ENCODE measurements around the gene NAP1L4.
A peak's percentile ranks its signal among the peaks of the same experiment; 100 is the strongest.

NAP1L4 gene

DNA sequence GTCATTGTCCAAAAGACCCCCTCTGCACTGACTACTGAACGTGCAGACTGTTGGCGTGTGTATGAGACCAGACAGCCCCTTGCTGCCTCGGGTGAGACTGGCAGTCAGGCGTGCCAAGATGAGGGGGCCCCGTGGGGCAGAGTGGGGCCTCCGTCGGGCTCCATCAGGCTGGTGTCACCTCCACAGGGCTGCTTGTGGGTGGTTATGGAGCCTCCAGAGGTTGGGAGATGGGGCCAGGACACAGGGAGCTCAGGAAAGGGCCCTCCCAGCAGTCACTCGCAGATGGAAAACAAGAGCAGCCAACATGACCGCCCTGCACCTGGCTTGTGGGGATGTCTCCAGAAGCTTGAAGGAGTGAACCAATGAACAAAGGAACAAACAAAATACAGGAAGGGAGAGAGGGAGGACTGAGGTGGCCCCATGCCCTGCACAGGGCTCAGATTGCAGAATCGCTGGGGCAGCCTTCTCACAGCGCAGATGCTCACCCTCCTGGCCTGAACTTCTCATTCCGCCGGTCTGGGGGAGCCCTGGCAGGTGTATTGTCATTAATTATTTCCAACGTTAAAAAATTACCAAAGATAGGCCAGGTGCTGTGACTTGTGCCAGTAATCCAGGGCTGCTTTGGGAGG is 57.4 kb downstream of the NAP1L4 start:
- no peak for DNase-seq (ENCODE audit: low read depth)

DNA sequence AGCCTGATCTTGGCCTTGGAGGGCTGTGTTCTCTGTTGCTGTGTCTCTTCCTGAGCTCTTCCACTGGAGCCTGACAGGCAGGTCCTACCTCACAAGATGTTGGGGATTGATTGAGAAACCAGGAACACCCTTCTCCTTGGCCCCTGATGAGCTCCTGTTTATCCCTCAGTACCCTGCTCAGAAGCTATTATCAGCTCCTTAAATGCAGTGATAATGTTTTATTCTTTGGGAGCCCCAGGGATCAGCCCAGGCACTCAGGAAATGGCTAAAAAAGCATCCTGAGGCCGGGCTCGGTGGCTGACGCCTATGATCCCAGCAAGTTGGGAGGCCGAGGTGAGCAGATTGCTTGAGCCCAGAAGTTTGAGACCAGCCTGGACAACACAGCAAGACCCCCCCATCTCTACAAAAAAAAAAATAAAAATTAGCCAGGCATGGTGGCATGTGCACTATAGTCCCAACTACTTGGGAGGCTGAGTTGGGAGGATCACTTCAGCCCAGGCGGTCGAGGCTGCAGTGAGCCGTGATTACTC is 58.0 kb downstream of the NAP1L4 start:
- DNase-seq (ENCODE audit: low read depth), result no peak

DNA sequence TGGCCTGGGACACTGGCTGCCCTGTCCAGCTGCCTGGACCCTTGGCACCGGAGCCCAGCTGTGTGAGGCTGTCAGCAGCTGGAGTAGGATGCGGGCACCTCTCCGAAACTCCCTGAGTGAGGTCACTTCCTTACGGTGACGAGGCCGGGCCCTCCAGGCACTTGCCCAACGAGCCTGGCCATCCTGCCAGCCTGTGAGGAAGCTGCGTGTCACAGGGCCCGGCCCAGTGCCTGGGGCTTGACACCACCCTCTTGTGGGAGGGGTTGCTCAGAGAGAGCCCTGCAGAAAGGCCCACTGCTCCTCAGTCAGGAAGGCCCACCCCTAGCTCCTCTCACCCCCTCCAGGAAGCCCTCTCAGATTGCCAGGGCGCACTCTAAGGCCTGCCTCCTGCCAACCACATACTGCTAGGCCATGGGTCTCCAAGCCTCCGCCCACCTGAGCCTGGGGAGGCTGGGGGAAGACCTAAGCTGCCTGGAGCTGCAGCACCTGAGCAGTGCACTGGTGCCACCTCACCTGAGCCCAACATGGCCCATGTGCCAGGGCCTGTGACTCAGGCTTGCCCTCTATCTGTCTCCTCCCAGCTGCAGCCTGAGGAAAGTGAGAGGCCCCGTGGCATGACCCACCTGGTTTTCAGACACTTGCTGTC is 58.6 kb downstream of the NAP1L4 start:
- peak; percentile 93 for DNase-seq (ENCODE audit: low read depth)

DNA sequence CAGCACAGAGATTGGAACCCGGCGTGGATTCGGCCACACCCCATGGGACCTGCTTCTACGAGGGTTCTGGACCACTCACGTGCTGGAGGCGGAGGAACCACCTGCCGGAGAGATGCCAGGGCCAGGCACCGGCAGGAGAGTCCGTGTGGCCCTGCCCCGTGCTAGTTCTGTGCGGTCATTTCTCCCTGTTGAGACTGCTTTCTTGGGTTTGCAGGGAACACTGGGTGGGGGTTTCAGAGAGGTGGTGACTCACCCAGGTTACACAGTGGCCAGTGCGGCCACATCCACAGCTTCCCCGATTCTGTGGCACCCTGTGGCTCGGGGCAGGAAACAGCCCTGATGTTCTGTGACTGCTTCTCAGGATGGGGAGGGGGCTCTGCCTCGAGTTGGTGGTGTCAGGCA is 59.3 kb downstream of the NAP1L4 start:
- peak; percentile 80 for DNase-seq (ENCODE audit: low read depth)

DNA sequence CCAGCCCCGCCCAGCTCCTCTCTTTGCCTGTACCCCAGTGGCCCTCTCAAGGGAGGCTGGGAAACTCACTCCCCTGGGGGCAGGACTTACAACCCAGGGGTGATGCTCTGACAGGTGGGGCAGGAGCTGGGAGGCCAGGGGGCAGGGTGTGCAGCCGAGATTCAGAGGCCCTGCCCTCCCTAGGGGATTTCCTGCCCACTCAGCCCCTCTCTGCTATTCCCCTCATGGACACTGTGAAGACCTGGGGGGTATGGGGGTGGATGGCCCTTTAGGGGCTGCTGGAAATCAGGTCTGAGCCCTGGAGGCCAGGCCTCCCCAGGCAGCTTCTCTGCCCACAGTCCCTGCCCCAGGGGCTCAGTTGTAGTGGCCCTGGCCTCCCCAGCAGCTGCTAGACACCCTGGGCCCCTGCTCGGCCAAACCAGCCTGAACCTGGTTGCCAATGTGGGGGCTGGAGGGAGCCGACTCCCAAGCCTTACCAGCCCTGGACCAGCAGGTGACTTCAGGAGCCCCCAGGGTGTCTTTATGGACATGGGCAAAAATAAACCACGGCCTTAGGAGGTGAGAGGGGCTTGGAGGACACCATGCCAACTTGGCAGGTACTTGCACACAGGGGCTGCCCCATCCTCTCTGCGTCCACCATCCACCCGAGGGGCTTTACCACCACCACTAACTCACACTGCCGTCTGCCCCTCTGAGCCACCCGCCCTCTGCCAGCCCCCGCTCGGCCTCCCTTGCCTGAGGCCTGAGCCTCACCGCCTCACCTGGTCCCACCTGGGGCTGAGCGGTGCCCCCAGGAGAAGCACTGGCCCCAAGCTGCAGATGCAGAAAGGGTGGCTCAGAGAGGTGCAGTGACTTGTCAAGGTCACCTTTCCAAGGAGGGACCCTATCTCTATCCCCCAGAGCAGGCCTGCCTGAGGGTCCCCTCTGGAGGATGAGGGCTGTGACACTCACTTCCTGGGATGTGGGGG is 60.1 kb downstream of the NAP1L4 start:
- DNase-seq (ENCODE audit: low read depth), result no peak

DNA sequence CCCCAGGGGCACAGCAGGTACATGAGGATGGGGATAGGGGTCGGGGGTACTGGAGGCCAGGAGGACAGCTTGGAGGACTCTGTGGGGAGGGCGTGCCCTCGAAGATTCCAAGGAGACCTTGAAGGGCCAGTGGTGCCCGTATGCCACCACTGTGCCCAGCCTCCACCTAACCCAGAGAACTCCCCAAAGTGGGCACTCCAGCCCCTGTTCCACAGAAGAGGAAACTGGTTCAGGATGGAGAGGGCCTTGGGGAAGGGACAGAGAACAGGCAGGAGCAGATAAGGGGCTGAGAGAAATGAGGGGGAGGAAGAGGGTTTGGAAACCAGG is 60.7 kb downstream of the NAP1L4 start:
- DNase-seq (ENCODE audit: low read depth), result no peak

DNA sequence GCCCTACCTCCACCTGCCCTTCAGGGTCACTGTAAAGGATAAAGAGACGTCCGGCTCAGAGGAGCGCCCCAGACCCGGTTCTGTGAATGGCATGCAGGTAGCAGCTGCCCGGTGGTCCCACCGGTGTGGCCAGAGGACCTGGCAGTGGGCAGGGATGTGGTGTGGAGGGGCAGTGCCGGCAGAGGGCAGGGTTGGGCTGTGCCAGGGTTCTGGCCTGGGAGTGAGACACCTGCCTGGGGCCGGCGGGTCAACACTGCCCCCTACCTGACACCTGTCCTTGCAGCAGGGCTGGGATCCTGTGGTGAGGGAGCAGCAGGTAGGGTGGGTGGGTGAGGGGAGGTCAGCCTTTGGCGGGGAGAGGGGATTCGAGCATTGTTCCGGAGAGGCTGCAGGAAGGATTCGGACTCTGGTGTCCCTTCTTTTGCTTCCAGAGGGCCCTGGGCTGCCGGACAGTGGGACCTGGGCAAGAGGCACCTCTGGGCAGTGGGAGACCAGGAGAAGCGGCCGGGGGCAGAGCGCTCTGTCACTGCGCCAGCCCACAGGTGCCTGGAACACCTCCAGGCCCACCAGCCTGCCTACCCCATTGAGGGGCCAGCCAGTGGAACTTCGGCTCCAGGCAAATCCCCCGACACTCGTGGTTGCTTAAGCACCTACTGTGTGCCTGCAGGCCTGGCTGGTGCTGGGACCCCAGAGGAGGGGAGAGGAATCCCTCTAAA is 61.3 kb downstream of the NAP1L4 start:
- DNase-seq (ENCODE audit: low read depth), result peak; percentile 66

DNA sequence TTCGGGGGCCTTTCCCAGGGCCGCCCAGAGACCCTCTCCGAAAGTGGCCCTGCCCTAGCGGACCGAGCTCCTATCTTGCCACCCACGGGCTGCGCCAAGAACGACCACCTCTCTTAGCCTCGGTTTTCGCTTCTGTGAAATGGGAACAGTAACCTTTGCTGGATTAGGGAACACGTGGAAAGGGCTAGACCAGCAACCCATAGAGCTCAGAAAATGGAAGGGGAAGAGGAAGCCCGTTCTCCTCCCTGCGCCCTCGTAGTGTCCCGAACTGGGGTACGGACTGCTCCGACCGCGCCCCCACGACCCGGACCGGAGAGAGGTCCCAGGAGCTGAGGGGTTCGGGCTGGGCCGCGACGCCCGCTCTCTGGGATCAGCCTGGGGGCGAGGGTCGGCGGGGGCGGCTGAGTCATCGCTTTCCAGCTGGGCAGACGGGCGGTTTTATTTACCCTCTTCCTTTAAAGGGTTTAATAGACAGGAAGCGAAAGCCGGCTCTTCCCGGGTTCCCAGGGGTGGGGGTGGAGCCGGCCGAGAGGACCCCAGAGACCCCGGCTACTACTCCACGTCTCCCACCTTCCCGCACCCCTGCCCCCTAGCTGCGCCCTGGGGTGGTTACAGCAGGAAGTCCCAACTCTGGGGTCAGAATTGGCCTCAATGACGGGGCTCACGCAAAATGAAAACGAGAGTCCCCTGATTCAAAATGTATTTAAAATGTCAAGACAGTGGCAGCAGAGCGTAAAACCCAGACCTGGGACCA is 62.0 kb downstream of the NAP1L4 start:
- DNase-seq (ENCODE audit: low read depth), result peak; percentile 77

DNA sequence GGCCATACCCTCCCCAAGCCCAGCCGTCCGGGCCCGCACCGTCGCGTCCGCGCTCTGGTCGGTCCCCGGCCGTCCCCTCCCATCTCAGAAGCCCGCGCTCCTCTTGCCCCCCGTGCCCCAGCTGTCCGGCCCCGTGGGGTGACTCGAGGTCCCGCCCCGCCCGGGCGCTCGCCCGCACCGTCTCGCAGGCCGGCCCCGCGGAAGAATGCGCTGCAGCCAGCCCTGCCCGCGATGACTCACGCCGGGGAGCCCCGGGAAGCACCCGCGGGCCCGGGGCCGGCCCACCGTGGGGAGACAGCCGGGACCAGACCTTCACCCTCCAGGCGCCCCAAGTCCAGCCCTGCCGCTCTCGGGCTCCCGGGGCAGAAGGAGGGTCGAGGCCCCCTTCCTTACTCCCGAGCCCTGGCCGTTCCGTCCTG is 62.6 kb downstream of the NAP1L4 start:
- DNase-seq (ENCODE audit: low read depth), result peak; percentile 84

DNA sequence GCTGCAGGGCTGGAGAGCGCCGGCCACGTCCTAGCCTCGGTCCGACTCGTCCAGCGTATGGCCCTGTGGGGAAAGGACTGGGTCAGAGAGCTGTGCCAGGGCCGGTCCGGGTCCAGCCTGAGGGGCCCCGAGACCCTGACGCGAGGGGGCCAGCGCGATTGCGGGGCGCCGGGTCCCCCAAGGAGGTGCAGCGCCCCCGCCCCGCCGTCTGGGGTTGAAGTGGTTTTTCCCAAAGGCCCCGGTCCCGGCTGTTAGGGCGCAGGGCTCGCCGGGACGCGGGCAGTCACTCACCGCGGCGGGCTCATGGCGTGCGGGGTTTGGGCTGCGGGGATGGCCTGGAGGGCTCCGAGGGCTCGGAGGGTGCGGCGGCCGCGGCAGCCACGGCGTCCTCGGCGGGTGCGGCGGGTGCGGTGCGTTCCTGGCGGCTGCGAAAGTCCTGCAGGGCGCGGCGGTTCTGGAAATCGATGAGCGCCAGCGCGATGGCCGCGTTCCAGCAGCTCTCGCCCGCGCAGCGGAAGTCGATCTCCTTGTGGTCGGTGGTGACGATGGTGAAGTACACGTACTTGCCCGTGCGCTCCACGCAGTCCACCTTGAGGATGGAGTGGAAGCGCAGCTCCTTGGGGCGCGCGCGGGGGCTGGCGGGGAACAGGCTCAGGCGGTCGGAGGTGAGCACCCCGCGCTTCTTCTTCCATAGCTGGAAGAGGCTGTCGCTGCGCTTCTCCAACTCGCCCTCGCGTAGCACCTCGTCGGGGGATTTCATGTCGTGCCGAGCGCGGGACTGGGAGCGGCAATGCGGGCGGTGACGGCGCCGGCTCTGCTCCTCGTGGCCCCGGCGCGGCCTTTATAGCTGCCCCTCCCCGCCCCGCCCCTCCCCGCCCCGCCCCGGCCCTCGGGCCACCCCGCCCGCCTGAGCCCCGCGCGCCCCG is 63.3 kb downstream of the NAP1L4 start, which contains the start of gene PHLDA2:
TSS of gene PHLDA2 (minus strand) at position 816 of the 926 bp plus-strand sequence. CDS start at position 760, 56 bp downstream.
- peak; percentile 87 for DNase-seq (ENCODE audit: low read depth)

DNA sequence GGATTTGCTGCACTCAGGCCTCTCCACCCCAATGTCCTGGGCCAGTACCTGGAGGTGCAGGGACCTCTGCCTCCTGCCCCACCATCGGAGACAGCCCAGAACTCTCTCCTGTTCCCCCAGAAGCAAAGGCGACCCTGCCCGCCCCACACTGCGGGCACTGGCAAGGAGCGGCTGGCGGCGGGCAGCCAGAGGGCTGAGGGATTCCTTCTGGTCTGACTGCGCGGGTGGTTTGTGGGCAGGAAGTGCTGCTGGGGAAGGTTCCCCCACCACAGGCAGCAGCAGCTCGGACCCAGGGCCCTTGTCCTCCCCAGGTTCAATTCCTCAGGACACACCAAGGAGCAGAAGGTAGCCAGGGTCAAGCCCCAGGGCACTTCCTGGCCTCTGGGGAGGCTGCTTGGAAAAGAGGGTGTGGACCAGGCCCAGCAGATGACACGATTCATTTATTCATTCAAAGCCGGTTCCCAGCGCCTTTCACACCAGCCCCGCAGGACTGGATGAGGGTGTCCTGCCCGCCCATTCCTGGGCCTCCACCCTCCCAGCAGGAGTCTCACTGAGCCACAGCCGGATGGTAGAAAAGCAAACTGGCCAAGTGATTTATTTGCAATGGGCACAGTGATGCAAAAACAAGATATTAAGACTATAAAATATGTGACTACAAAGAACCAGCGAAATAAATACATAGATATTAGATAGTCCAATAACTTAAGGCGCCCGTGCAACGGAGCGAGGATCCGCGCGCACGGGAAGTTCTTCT is 64.1 kb downstream of the NAP1L4 start:
- DNase-seq (ENCODE audit: low read depth), result peak; percentile 70

DNA sequence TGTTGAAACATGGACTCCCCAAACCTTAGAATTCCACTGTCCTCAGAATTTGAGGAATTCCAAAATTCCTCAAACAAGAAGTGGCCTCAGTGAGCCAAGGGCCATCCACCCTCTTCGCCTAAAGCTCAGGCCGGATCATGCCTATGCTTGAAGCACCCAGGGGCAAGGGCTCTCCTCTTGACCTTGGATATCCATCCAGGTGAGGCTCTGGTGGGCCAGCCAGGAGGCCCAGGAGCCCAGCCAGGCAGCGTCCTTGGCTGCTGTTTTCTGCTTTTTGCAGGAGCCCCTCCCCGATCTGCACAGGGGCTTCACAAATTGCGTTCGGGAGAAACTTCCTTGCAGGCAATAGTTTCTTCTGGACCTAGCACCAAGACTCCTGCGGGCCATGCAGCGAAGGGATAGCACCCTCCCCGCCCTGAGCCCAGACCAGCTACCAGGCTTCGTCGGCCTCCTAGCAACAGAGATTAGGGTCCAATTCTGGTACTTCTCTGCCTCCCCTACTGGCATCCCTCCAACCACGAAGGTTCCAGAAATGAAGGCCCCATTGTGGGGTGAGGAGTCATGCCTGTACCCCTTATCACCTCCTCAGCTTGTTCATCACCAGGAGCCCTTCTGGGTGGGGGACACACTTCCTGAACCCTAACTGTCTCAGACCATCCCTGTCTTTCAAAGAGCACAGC is 64.9 kb downstream of the NAP1L4 start:
- DNase-seq (ENCODE audit: low read depth), result no peak

DNA sequence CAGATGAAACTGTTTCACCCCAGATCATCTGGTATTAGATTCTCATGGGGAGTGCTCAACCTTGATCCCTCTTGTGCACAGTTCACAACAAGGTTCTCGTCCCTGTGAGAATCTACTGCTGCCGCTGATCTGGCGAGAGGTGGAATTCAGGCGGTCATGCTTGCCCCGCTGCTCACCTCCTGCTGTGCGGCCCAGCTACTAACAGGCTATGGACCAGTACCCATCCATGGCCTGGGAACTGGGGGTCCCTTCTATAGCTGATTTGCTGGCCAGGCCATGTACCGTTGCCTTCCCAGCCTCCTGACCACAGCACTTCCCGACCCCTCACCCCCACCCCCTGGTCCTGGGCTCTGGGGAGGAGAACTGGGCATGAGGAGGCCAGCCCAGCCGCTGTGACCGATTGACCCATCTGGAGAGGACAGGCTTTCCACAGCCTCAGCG is 65.5 kb downstream of the NAP1L4 start:
- no peak for DNase-seq (ENCODE audit: low read depth)

DNA sequence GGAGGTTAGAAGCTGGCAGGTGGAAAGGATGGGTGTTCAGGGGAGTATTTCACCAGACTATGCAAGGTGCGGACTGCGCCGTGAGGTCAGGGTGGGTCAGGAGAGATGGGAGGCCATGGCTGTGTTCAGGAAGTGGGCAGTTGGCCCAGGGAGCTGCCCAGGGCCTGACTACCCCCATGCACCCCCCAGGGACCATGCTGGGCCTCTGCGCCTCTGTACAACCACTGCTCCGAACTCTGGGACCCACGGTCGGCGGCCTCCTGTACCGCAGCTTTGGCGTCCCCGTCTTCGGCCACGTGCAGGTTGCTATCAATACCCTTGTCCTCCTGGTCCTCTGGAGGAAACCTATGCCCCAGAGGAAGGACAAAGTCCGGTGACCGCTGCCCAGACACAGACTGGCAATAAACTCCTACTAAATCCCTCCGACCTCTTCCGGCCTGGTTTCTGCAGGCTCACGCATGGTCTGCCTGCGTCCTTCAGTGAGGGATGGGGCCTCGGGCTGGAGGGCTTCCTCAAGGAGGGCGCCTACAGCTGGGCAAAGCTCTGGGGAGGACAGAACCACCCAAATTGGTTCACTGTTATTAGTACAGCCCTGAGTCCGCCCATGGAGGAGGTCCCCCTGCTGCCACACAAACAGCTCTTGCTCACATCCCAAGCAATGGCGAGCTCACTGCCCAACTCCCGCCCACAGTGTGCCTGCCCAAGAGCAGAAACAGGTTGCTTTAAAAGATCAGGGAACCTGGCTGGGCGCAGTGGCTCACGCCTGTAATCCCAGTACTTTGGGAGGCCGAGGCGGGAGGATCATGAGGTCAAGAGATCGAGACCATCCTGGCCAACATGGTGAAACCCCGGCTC is 67.1 kb downstream of the NAP1L4 start:
- no peak for DNase-seq (ENCODE audit: low read depth)

DNA sequence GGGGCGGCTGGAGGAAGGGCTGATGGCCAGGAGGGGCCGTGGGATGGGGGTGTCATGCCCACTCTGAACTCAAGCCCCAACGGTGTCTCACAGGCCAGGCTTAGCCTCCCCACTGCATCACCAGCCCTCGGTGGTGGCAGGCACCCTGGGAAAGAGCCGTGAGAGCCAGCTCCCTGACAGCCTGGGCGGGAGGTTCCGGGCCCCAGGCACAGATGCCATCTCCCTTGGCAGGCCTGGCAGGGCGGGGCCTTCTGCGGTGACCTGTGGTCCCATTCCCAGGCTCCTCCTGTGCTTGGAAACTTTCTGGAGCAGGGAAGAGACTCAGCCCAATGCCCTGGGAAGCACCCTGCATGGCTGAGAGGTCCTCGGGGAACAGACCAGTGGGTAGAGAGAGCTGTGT is 67.7 kb downstream of the NAP1L4 start:
- no peak for DNase-seq (ENCODE audit: low read depth)

DNA sequence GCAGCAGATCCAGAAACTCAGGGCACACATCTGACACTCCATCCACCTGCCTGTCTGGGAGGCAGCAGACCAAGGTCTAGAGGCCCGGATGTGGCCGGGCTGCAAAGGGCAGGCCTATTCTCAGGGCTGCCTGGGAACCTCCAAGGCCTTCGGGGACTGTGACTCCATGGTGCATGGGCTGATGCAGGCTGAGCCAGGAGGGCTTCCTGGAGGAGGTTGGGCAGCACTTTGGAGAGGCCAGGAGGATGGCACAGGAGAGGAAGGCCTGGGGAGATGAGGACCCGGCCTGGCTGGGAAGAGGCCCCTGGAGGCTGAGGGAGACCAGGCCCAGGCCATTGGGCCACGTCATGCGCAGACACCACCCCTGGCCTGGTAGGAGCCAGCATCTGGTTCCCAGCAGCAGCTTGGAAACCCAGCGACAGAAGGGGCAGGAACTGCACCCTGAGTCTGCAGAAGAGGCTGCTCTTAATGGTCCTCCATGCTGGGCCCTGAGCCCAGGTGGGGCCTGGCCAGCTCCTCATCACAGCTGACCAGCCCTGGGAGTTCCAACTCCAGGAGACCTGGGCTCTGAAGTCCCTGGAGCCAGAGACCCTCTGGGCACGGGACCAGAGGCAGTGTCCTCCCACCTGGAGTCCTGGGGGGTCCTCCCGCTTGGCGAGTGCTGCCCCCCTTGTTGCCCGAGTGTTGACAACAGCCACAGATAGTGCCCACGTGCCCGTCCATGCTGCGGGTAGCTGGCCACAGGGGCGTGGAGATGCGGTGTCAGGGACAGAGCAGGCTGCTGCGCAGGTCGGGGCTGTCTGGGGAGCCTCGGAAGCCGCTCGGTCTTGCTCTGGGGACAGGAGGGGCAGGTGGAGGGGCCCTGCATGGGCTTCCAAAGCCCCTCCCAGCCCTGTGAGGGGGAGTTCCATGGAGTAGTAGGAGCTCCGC is 68.4 kb downstream of the NAP1L4 start:
- no peak for DNase-seq (ENCODE audit: low read depth)

DNA sequence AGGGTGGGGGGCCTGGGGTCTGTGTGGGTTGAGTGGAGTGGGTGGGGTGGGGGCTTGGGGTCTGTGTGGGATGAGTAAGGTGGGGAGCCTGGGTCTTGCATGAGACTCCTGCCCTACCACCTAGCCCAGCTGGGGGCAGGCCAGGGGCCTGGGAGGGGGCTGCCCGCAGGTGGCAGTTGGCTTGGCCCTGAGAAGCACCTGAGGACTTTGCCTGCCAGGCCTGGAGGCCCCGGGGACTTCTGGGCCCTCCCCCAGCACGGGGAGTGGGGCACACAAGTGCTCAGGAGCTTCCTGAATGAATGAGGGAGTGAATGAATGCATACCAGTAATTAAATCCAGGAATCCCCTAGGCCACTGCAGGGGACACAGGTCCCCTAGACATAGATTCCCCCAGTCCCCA is 69.5 kb downstream of the NAP1L4 start:
- DNase-seq (ENCODE audit: low read depth), result no peak

Measured in ELR (cell line).